ENCODE measurements around the gene TP53I3.
"Not testable (repeated sequence)": the region's sequence is repeated elsewhere in the genome, so short reads cannot be mapped to it uniquely, and the experiment has no call there.

TP53I3 gene

GRCh38 chr2:24051833-24052232 is 32.8 kb downstream of the TP53I3 start:
- DNase-seq: no peak

GRCh38 chr2:24050041-24050979 is 34.3 kb downstream of the TP53I3 start:
- no peak for DNase-seq

GRCh38 chr2:24049485-24050021 is 35.1 kb downstream of the TP53I3 start, which contains the start of gene FKBP1B:
TSS of gene FKBP1B (plus strand) at chr2:24049741. CDS start at chr2:24049850, 109 bp downstream.
- DNase-seq: peak; percentile 24

GRCh38 chr2:24048769-24049484 is 35.7 kb downstream of the TP53I3 start:
- DNase-seq: peak; percentile 26

GRCh38 chr2:24047703-24048033 is 37.0 kb downstream of the TP53I3 start:
- DNase-seq: no peak

GRCh38 chr2:24046930-24047702 is 37.5 kb downstream of the TP53I3 start, which contains the start of gene WDCP:
TSS of gene WDCP (minus strand) at chr2:24047391. CDS start at chr2:24039494, 7,897 bp downstream.
- DNase-seq: peak; percentile 99

GRCh38 chr2:24046599-24046929 is 38.1 kb downstream of the TP53I3 start:
- no peak for DNase-seq

- DNase-seq: no peak
These were observed 38.8 kb downstream of the TP53I3 start for GRCh38 chr2:24045511-24046508.

GRCh38 chr2:24043133-24043532 is 41.5 kb downstream of the TP53I3 start:
- DNase-seq: not testable (repeated sequence)

- no peak for DNase-seq
These were observed 44.1 kb downstream of the TP53I3 start for GRCh38 chr2:24040511-24040910.

- no peak for DNase-seq
These were observed 45.7 kb downstream of the TP53I3 start for GRCh38 chr2:24038786-24039499.
